Measurements from ENCODE around the gene ANKRD9.

DNA sequence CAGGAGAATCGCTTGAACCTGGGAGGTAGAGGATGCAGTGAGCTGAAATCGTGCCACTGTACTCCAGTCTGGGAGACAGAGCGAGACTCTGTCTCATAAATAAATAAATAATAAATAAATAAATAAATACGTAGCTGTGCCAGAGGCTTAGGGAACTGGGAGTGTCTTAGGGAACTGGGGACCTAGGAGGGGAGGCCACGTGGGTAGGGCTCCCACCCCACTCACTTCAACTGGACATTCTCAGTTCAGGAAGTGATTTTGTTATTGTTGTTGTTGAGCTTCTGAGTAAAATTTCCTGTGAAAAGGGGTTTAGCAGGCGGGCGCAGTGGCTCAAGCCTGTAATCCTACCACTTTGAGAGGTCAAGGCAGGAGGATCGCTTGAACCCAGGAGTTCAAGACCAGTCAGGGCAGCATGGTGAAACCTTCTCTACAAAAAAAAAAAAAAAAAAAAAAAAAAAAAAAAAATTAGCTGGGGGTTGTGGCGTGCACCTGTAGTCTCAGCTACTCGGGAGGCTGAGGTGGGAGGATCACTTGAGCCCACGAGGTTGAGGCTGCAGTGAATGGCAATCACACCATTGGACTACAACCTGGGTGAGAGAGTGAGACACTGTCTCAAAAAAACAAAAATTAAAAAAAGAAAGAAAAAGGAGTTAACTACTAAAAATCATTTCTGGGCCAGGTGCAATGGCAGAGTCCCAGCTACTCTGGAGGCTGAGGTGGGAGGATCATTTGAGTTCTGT, 19.0 kb upstream of the ANKRD9 start:
- TF ChIP-seq, protein P1, sequence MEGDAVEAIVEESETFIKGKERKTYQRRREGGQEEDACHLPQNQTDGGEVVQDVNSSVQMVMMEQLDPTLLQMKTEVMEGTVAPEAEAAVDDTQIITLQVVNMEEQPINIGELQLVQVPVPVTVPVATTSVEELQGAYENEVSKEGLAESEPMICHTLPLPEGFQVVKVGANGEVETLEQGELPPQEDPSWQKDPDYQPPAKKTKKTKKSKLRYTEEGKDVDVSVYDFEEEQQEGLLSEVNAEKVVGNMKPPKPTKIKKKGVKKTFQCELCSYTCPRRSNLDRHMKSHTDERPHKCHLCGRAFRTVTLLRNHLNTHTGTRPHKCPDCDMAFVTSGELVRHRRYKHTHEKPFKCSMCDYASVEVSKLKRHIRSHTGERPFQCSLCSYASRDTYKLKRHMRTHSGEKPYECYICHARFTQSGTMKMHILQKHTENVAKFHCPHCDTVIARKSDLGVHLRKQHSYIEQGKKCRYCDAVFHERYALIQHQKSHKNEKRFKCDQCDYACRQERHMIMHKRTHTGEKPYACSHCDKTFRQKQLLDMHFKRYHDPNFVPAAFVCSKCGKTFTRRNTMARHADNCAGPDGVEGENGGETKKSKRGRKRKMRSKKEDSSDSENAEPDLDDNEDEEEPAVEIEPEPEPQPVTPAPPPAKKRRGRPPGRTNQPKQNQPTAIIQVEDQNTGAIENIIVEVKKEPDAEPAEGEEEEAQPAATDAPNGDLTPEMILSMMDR (IDR thresholded peaks at IDR 0.05) = no peak
- TF ChIP-seq POLR2A (IDR thresholded peaks at IDR 0.05) = no peak
- no peak for TF ChIP-seq POLR2AphosphoS5 (IDR thresholded peaks at IDR 0.05)

Measured in breast epithelium (tissue), 3 donors.